ENCODE measurements around the gene GMPPB.
"Not testable (repeated sequence)": the region's sequence is repeated elsewhere in the genome, so short reads cannot be mapped to it uniquely, and the experiment has no call there.

The GMPPB gene

DNA sequence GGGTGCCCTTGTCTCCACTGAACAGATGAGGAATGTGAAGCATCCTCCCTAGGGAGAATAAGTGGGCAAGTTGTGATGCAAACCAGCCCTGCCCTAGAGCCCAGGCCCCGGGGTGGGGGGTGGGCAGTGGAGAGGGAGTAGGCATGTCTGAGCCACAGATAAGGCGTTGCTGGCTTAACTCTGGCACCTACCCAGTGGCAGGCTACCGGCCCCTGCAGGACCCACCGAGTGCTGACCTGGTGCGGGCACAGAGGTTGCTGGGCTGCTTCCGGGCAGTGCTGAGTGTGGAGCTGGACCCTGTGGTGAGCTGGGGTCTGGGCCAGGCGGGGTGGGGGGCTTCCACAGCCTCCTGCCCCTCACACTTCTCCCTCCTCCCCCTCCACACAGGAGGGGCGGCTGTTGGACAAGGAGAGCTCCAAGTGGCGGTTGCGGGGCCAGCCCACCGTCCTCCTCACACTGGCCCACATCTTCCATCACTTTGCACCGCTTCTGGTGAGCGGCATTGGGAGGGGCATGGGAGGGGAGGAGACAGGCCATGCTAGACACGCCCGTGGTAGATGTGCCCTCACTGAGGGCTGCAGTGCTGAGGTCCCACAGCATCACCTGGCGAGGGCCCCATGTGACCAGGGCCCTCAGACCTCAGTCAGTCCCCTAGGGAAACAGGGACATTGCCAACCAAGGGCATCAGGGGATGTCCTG lies 24.3 kb downstream of the GMPPB start:
- no peak for DNase-seq (ENCODE audit: low read depth, low spot score)
- Histone ChIP-seq H3K9ac (ENCODE audit: insufficient read length) (no peak overlapping the region), H3K27ac (no peak overlapping the region), H3K36me3 (ENCODE audit: insufficient read depth, low read length) (no peaks in the 10 kb centered on the region), H3K9me3 (ENCODE audit: low read depth, low read length) (no peaks in the 10 kb centered on the region), H3K4me3 (no peak overlapping the region)
- TF ChIP-seq EZH2 (IDR thresholded peaks at IDR 0.05) (no peak), FOXP2 (optimal IDR thresholded peaks at IDR 0.05; ENCODE audit: control extremely low read depth, extremely low read length, insufficient read depth) (no peak), POLR2AphosphoS5 (IDR thresholded peaks at IDR 0.05; ENCODE audit: borderline replicate concordance, low read depth, low read length) (no peak)

DNA sequence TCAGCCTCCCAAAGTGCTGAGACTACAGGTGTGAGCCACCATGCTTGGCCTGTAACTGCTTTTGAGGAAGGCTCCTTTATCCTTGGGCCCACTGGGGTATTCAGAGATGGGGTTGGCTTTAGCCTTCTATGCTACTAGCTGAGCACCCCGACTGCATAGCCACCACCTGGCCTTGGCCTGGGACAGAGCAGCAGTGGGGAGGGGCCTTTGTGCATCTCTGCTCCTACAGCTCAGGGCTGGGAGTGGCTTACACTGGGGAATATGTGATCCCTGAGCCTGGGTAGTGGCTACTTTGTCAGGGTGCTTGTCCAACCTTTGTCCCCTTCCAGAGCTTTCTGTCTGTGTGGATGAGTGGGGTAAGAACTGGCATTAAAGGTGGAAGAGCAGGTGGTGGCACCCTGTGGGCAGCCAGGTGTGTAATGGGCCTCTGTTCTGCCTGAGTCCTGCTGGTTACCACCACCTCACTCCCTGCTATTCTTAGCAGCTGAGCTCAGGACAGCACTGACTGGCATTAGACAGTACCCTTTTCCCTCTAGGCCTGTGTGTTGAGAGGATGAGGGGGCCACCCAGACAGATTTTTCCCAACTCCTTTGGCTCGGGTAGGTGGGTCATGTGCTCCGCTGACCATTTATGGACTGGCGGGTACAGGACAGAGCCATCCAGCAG lies 28.3 kb downstream of the GMPPB start:
- DNase-seq (ENCODE audit: low read depth, low spot score); H3K9ac ChIP-seq (ENCODE audit: insufficient read length); H3K9me3 ChIP-seq (ENCODE audit: low read depth, low read length); H3K4me3 ChIP-seq; H3K27ac ChIP-seq; H3K36me3 ChIP-seq (ENCODE audit: insufficient read depth, low read length): not testable (repeated sequence)

GRCh38 chr3:49694409-49695070 lies 29.2 kb downstream of the GMPPB start:
- H3K36me3 ChIP-seq (ENCODE audit: insufficient read depth, low read length); H3K27ac ChIP-seq; DNase-seq (ENCODE audit: low read depth, low spot score); H3K4me3 ChIP-seq; H3K9me3 ChIP-seq (ENCODE audit: low read depth, low read length); H3K9ac ChIP-seq (ENCODE audit: insufficient read length): not testable (repeated sequence)

DNA sequence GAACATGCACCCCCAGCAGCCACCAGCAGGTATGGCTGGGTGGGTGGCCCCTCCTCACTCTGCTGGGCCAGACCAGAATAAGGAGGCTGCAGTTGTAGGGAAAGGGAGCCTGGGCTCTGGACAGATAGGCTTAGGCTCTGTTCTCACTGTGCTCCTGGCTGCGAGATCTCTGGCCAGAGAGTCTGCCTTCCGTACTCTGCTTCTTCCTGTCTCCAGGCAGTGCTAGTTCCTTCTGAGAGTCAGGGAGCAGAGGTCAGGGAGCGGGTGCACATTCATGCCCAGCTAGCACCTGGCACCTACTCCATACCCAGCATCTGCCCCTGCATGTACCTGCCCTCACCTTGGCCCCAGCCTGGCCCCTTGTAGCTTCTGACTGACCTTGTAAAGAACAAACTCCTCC lies 32.3 kb downstream of the GMPPB start:
- not testable (repeated sequence) for H3K36me3 ChIP-seq (ENCODE audit: insufficient read depth, low read length)

DNA sequence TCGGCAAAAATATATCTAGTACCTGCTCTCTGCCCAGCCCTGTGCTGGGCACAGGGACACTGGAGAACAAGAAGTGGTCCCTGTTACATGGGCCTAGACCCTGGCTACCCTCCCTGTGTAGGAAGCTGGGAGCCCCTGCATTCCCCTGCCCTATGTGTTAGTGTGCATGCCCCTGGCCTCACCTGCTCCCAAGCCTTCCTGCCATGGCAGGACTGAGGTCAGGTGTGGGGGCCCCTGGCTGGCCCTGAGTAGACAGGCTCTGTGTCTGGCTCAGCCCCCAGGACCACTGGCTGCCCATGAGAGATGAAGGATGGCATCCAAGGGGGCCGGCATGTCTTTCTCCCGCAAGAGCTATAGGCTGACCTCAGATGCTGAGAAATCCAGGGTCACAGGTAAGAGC lies 32.9 kb downstream of the GMPPB start:
- not testable (repeated sequence) for H3K9ac ChIP-seq (ENCODE audit: insufficient read length); H3K9me3 ChIP-seq (ENCODE audit: low read depth, low read length); DNase-seq (ENCODE audit: low read depth, low spot score); H3K36me3 ChIP-seq (ENCODE audit: insufficient read depth, low read length); H3K27ac ChIP-seq; H3K4me3 ChIP-seq

More for the DNA sequence above, 32.3 kb downstream of the GMPPB start:
- H3K27ac ChIP-seq; H3K9ac ChIP-seq (ENCODE audit: insufficient read length); H3K9me3 ChIP-seq (ENCODE audit: low read depth, low read length); H3K4me3 ChIP-seq; DNase-seq (ENCODE audit: low read depth, low spot score): not testable (repeated sequence)

GRCh38 chr3:49689908-49690624 lies 33.7 kb downstream of the GMPPB start:
- peak overlapping the region; percentile 86 for H3K9ac ChIP-seq (ENCODE audit: insufficient read length)
- peak overlapping the region; percentile 85 for H3K4me3 ChIP-seq
- not testable (repeated sequence) for H3K27ac ChIP-seq; DNase-seq (ENCODE audit: low read depth, low spot score); H3K36me3 ChIP-seq (ENCODE audit: insufficient read depth, low read length); H3K9me3 ChIP-seq (ENCODE audit: low read depth, low read length)

GRCh38 chr3:49689046-49689907 lies 34.5 kb downstream of the GMPPB start, which contains the start of the genes MST1 and RNF123:
Gene MST1, minus strand, starts transcription at chr3:49689474. Its CDS starts 783 bp downstream, at chr3:49688691.
Gene RNF123, plus strand, starts transcription at chr3:49689557. Its CDS starts 1,609 bp downstream, at chr3:49691166.
- DNase-seq (ENCODE audit: low read depth, low spot score): peak; percentile 26
- no peaks in the 10 kb centered on the region for H3K36me3 ChIP-seq (ENCODE audit: insufficient read depth, low read length)
- H3K27ac ChIP-seq: no peak within 1 kb of the TSS
- peak within 1 kb of the TSS; percentile 86 for H3K9ac ChIP-seq (ENCODE audit: insufficient read length)
- no peaks in the 10 kb centered on the region for H3K9me3 ChIP-seq (ENCODE audit: low read depth, low read length)
- peak within 1 kb of the TSS; percentile 85 for H3K4me3 ChIP-seq
- TF ChIP-seq FOXP2 (optimal IDR thresholded peaks at IDR 0.05; ENCODE audit: control extremely low read depth, extremely low read length, insufficient read depth) (no peak), POLR2AphosphoS5 (IDR thresholded peaks at IDR 0.05; ENCODE audit: borderline replicate concordance, low read depth, low read length) (peak; percentile 79)

- not testable (repeated sequence) for H3K27ac ChIP-seq; DNase-seq (ENCODE audit: low read depth, low spot score); H3K9me3 ChIP-seq (ENCODE audit: low read depth, low read length); H3K36me3 ChIP-seq (ENCODE audit: insufficient read depth, low read length)
- H3K9ac ChIP-seq (ENCODE audit: insufficient read length): peak overlapping the region; percentile 86
- H3K4me3 ChIP-seq: peak overlapping the region; percentile 85
Measured at GRCh38 chr3:49688338-49689045, 35.3 kb downstream of the GMPPB start.

- not testable (repeated sequence) for H3K4me3 ChIP-seq; H3K27ac ChIP-seq; H3K9ac ChIP-seq (ENCODE audit: insufficient read length); H3K9me3 ChIP-seq (ENCODE audit: low read depth, low read length); DNase-seq (ENCODE audit: low read depth, low spot score); H3K36me3 ChIP-seq (ENCODE audit: insufficient read depth, low read length)
Measured at GRCh38 chr3:49687424-49687795, 36.3 kb downstream of the GMPPB start.

DNA sequence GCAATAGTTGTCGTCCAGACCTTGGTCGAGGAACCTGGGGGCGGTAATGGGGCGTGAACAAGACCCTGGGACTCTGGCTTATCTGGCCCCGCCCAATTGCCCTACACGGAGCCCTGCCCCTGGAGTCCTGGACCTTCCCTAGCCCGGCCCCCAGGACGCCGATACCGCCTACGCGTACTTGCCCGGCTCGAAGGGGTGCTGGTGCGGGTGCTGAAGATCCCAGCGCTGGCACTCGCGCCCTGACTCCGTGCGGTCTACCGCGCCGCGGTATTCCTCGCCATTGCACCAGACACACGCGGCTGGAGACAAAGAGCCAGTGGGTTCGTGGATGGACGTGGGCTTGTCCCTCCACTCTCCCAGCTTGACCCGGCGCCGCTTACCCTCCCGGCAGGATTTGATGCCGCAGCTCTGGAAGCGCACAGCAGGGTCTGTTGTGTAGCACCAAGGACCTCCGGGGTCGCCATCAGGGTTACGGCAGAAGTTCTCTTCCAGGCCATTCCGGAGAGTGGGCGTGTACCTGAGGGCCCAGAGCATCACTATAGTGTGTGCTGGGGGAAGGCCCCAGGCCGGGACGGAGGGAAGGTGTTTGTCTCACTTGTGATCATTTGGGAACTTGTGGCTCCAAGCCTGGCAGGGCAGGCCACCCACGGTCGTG lies 36.9 kb downstream of the GMPPB start:
- H3K4me3 ChIP-seq; H3K9me3 ChIP-seq (ENCODE audit: low read depth, low read length); H3K36me3 ChIP-seq (ENCODE audit: insufficient read depth, low read length); H3K27ac ChIP-seq; H3K9ac ChIP-seq (ENCODE audit: insufficient read length); DNase-seq (ENCODE audit: low read depth, low spot score): not testable (repeated sequence)

- H3K4me3 ChIP-seq; DNase-seq (ENCODE audit: low read depth, low spot score); H3K36me3 ChIP-seq (ENCODE audit: insufficient read depth, low read length); H3K27ac ChIP-seq; H3K9ac ChIP-seq (ENCODE audit: insufficient read length); H3K9me3 ChIP-seq (ENCODE audit: low read depth, low read length): not testable (repeated sequence)
Measured at GRCh38 chr3:49686346-49686745, 37.4 kb downstream of the GMPPB start.

Measured in SK-N-MC (cell line).